RWPE1 (cell line): ENCODE results near the gene ZMIZ1.
A peak's percentile ranks its signal among the peaks of the same experiment; 100 is the strongest.

Experiments used
- CTCF ChIA-PET: fragments of 350-600 bp; sonication (Branson Sonifier 250); formaldehyde crosslinking; extraction: SDS; loops from one replicate; lab custom pipeline; 2021; lab: Yijun Ruan, JAX
- POLR2A ChIA-PET: fragments of 400-600 bp; formaldehyde crosslinking; extraction: SDS; loops from one replicate; lab custom pipeline; 2020; ENCODE audit warnings: antibody characterized with exemption; ENCODE audit not compliant: low non-redundant PET; lab: Yijun Ruan, JAX
- DNase-seq: peaks from one replicate; pipeline ENCODE4 v3.0.0; 2012; ENCODE audit warnings: low spot score
- H3K27ac ChIP-seq: fragments of 450-650 bp; 2 replicates; pipeline ENCODE4 v1.5.1; 2017
- CTCF ChIP-seq: fragments of 450-650 bp; conservative IDR thresholded peaks from 2 replicates; pipeline ENCODE4 v1.5.1; 2017; ENCODE audit warnings: low read depth, mild to moderate bottlenecking

ZMIZ1 gene

DNA sequence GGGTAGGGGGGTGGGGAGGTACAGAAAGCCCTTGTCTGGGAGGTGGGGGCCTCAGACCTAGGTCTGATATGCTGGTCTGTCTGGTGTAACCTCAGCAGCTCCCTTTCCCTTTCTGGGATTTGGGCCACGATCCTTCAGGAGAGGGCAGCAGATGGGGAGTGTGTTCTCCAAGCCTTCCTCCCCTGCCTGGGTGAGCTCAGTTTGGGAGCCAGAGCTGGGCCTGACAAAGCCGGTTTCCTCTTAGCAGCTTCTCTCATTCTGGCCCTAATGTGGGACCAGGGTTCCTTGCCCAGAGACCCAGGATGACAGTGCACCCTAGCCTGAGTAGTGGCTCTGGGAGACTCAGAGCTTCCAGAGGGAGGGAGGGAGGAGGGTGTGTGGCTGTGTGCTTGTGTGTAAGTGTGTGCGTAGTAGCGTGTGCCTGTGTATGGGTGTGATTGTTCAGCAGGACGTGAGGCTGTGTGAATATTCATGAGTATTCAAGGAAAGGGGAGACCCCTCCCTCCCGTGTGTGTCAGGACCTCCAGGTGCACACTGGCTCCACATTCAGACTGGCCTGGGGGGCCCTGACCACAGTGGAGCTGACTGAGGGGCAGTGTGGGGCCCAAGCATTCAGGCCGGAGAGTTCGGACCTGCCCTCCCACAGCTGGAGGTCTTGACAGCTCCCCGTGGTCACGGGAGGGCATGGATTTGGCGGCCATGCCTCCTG lies 96.5 kb downstream of the ZMIZ1 start:
- peak overlapping the region; percentile 54 for H3K27ac ChIP-seq
- CTCF ChIA-PET, result interaction anchor here (0.6 to 1.7 kb wide), 3 partner anchors 13 to 633 kb away, joined by 3 to 6 read pairs (median 4); no protein-coding TSS in a partner anchor
- no peak for DNase-seq
- POLR2A ChIA-PET, result no interaction called here
- TF ChIP-seq CTCF, result no peak

DNA sequence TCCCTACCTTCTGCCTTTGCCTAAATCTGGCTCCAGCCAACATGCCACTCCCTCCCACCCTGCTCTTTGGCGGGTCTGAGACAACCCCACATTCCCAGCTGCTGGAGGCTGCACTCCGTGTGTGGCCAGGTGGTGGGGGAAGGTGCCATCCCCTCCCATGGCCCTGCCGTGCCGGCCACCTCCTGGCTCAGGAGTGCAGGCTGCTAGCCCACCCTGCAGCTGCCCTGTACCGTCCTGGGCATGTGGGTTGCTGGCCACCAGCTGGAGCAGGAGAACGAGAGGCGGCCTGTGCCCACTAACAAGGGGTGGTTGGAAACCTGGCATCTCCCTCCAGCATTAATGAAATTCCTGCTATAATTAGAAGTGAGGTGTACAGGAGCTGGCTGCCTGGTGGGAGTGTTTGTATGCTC lies 97.6 kb downstream of the ZMIZ1 start:
- TF ChIP-seq CTCF, result no peak
- H3K27ac ChIP-seq, result peak overlapping the region; percentile 54
- ChIA-PET POLR2A (no interaction called here), CTCF (interaction anchor here (0.6 to 1.7 kb wide), 3 partner anchors 14 to 1566 kb away, joined by 3 to 6 read pairs (median 3); no protein-coding TSS in a partner anchor)
- DNase-seq, result no peak

DNA sequence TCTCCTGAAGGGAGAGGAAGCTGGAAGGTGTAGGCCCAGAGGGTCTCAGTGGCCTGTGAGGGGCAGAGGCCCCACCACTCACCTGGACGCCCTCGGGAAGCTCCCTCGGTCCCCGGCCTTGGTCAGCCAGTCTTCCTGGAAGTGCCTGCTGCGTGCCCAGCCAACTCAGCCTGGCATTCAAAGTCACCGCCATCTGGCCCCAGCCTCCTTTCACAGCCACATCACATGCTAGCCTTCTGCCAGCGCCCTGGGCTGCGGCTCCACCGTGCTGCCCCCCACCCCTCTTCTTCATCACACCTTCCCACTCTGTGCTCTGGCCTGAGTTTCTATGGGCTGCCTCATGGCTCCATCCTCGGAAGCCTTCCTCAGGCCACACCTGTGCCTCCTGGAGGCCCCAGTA lies 98.0 kb downstream of the ZMIZ1 start:
- ChIA-PET POLR2A (no interaction called here), CTCF (interaction anchor here (0.6 kb wide), 1 partner anchor 1566 kb away, joined by 3 read pairs; no protein-coding TSS in a partner anchor)
- no peak for DNase-seq
- peak overlapping the region; percentile 54 for H3K27ac ChIP-seq
- no peak for TF ChIP-seq CTCF

GRCh38 chr10:79167537-79167936 lies 98.8 kb downstream of the ZMIZ1 start:
- DNase-seq, result no peak
- H3K27ac ChIP-seq, result peak overlapping the region; percentile 29
- ChIA-PET POLR2A (no interaction called here), CTCF (no interaction called here)
- no peak for TF ChIP-seq CTCF

DNA sequence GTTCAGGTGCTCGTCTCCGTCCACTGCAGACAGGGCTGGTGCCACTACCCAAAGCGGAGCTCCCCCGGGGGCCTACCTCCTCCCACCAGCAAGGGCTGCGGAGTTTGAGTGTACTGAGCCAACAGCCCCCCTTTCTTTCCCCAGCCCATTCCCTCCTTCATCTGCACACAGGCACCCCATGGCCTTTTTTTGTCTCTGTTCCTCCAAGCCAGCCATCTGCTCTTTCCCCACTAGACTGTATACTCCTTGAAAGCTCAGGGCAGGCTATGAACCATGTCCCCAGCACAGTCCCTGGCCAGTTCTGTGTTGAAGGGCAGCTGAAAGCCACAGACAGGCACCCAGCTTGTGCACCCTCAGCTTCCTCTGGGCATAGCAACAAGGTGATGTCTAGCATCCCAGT lies 99.4 kb downstream of the ZMIZ1 start:
- DNase-seq, result no peak
- CTCF ChIA-PET, result interaction anchor here (0.7 kb wide), 1 partner anchor 25 kb away, joined by 3 read pairs; no protein-coding TSS in a partner anchor
- no peak for TF ChIP-seq CTCF
- H3K27ac ChIP-seq, result peak overlapping the region; percentile 29
- POLR2A ChIA-PET, result no interaction called here

- no peak for DNase-seq
- POLR2A ChIA-PET, result no interaction called here
- peak overlapping the region; percentile 37 for H3K27ac ChIP-seq
- TF ChIP-seq CTCF, result no peak
- CTCF ChIA-PET, result interaction anchor here (0.6 to 1.0 kb wide), 3 partner anchors 12 to 1123 kb away, joined by 3 to 4 read pairs (median 4); no protein-coding TSS in a partner anchor
Observed at GRCh38 chr10:79170226-79170752, 101.5 kb downstream of the ZMIZ1 start.
